ENCODE data around the gene SPSB3.
"Not testable (repeated sequence)": the region's sequence is repeated elsewhere in the genome, so short reads cannot be mapped to it uniquely, and the experiment has no call there.

The SPSB3 gene

DNA sequence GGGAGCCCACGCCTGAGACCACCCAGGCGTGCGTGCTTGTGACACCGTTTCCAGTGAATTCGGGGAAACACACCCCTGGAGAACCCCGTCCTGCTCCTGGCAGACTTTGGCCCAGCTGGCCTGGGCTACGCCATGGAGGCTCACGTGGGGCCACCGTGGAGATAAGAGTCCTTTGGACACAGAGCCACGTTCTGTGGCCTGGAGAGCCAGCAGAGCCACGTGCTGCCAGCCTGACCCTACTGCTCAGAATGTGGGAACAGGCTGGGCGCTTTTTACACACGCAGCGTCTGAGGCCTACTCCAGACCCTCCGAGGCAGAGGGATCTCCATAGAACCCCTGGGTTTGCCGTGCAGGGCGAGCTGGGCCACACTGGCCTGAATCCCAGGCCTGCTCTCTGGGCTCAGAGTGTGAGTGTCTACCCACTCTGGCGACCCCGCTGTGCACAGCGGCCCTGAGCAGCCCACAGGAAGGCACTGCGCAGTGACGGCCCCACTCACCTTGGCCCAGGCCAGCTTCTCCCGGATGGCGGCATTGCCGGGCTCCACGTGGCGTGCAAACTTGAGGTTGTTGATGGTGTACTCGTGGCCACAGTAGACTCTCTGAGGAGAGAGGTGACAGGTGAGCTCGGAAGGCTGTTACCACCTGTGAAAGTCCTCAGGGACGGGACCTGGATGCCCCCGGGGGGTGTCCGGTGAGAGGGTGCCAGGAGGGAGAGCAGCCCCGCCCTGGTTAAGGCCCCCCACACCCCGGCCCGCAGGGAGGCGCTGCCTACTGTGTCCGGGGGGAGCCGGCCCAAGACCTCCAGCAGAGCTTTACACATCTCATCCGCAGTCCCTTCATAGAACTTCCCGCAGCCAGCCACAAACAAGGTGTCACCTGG is 34.3 kb upstream of the SPSB3 start:
- DNase-seq (ENCODE audit: low read depth), result no peak

DNA sequence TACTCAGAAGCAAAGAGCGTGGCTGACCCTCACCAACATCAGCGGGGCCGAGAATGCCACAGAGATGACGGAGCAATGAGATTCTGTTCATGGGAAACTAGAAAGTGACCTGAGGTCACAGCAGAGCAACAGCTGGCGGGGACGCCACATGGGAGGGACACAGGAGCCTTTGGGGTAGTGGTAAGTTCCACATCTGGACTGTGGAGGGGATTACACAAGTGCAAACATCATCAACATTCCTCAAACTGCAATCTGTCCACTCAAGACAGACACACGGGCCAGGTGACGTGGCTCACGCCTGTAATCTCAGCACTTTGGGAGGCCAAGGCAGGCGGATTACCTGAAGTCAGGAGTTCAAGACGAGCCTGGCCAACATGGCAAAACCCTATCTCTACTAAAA is 33.1 kb upstream of the SPSB3 start:
- no peak for DNase-seq (ENCODE audit: low read depth)

GRCh38 chr16:1812732-1813163 is 30.4 kb upstream of the SPSB3 start:
- DNase-seq (ENCODE audit: low read depth), result no peak

DNA sequence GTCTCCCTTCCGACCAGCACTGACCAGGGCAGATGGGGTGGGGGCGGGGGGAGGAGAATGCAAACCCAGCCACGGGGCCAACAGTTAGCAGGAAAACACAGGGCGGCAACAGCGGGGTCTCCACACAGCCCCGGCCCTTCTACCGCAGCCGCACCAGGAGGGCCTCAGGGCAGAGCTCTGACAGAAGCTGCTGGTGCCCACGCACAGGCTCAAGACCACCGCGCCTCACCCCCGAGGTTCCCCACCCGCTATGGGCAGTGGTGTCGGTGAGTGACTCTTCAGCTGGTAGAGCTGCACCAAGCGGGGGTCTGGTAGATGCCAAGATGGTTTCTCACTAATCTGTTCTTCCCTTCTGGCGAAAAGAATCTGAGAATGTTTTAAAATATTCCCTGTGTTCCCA is 28.2 kb upstream of the SPSB3 start:
- DNase-seq (ENCODE audit: low read depth), result no peak

DNA sequence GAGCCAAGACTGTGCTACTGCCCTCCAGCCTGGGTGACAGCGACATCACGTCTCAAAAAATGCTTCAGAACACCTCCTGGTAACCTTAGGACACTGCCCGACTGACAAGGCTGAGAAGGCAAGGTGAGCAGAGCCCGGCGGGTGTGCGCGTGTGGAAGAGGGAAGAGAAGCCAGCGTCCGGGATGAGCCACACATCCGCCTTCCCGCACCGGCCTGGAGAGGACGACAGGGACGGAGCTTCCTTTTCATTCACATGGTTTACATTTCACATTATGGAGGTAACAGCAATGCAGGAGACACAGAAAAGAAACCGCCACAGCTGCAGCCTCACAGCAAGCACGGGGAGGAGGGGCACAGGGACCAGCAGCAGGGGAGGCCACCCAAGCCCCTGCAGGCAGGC is 27.7 kb upstream of the SPSB3 start:
- DNase-seq (ENCODE audit: low read depth), result no peak

- DNase-seq (ENCODE audit: low read depth), result no peak
Measured at GRCh38 chr16:1809281-1809801, 27.0 kb upstream of the SPSB3 start.

GRCh38 chr16:1808691-1809090 is 26.3 kb upstream of the SPSB3 start:
- no peak for DNase-seq (ENCODE audit: low read depth)

- no peak for DNase-seq (ENCODE audit: low read depth)
Measured at GRCh38 chr16:1807626-1808025, 25.3 kb upstream of the SPSB3 start.

GRCh38 chr16:1800701-1801100 is 18.3 kb upstream of the SPSB3 start:
- DNase-seq (ENCODE audit: low read depth), result no peak

GRCh38 chr16:1799263-1799662 is 16.9 kb upstream of the SPSB3 start:
- DNase-seq (ENCODE audit: low read depth), result not testable (repeated sequence)

DNA sequence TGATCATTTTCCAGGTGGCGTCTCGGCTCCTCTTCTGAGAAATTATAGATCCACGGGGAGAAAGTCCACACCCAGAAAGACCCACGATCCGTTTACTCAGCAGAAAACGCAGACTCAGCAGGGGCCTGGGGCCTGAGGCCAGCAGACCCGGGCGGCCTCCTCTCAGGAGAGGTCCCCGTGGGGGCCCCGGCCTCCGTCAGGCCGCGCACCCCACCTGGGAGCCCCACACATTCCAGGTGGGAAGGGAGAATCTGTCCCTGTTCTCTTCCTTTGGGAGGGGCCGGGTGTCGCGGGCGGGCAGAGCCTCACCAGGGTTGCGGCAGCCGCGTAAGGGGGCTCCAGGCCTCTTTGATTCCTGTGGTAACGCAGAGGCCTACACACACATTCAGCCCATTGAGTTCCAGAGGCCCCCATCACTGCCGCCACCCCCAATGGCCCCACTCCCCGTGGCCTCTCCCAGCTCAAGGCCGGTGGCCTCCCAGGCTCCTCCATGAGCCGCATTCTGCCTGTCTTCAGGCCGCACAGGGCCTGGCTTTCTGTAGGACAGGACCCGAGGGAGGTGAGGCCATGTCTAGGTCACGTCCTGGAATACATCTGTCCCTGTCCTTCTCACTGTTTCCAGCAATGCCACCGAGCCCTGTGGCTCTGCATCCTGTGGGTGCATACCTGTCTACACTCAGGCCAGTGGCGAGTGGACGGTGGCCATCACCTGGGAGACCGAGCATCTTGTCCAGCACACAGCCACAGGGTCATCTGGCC is 12.7 kb upstream of the SPSB3 start:
- no peak for DNase-seq (ENCODE audit: low read depth)

DNA sequence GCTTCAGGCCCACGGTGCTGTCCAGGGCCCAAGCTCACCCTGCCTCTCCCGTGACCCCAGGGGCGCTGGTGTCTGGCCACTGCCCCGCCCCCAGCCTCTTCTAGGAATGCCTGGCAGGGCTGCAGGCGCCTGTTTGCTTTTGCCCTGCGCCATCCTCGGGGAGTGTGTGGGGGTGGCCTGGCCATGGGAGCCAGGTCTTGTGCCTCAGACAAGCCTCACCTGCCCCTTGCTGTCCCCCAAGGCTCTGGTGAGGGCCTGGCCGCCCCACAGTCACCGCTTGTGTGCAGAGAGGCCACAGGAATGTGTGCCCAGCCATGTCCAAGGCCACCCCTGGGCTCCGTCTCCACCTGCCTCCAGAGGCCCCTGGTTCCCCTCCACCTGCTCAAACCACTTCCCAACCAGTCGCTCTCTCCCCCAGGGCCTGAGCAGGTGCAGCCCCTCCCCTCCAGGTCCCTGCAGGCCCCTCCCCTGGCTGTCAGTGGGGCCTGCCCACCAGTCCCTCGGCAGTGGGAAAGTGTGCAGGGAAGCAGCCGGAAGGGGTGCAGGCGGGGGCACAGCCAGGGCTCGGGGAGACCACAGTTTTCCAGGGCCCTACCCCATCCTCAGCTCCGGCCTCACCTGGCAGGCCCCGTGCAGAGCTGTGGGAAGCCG is 12.0 kb upstream of the SPSB3 start:
- DNase-seq (ENCODE audit: low read depth), result no peak

DNA sequence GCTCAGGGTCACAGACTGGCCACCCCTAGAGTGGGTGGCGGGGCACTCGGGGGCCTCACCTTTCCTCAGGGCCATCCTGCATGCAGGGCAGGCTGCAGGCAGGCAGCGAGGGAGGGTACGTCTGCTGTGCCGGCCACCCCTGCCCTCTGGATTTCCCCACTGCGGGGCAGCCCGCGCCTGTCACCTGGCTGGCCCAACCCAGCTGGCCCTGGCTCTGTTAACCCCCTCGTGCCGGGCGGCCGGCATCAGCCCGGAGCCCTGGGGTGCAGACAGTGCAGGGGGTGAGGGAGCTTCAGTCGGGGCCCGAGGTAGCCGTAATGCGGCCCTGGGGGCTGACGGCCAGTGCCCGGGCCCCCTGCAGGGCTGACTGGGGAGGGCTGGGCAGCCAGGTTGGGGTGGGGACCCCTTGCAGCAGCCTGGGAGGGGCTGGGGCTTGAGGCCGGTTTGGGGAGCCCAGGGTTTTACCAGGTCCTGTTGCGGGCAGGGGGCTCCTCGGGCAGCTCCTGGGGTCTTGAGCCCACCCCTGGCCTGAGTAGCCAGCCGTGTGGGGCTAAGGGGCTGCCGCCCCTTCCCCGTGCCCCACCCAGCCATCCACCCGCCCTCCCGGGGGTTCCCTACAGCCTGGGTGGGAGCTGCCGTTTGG is 11.3 kb upstream of the SPSB3 start, which contains the start of gene IGFALS:
TSS of gene IGFALS (minus strand) at position 128 of the 643 bp plus-strand sequence. CDS start at position 75, 53 bp downstream.
- DNase-seq (ENCODE audit: low read depth), result no peak

GRCh38 chr16:1792836-1793577 is 10.6 kb upstream of the SPSB3 start:
- DNase-seq (ENCODE audit: low read depth), result no peak

DNA sequence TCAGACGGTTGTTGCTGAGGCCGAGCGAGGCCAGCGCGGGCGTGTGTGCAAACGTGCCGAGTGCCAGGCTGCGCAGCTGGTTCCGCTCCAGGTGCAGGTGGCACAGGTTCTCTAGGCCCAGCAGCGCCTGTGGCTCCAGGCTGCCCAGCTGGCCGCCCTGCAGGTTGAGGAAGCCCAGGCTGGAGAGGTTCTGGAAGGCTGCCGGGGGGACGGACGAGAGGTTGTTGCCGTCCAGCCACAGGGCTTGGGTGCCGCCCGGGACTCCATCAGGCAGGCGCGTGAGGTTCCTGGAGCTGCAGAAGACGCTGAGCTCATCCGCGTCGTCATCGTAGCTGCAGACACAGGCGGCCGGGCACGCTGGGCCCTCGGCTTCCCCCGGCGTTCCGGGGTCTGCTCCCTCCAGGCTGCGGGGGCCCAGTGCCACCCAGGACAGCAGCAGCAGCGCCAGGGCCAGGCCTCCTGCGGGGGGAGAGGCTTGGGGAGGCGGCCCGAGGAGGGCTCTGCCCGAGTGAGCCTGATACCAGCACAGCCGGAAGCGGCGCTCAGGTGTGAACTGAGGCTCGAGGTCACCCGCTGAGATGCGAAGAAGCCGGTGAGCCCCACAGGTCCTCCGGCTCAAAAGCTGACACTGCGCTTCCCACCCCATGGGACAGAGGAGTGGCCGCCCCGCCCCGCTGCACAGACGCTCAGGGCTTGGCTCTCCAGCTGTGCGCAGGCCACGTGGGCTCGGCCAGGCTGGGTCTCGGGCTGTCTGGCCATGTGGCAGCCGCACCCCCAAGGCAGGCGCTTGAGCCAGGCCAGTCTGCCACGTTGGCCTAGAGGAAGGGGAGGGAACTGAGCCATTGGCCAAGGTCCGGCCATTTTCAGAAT is 9.8 kb upstream of the SPSB3 start:
- no peak for DNase-seq (ENCODE audit: low read depth)

- DNase-seq (ENCODE audit: low read depth), result no peak
Measured at GRCh38 chr16:1791256-1791942, 9.0 kb upstream of the SPSB3 start.

DNA sequence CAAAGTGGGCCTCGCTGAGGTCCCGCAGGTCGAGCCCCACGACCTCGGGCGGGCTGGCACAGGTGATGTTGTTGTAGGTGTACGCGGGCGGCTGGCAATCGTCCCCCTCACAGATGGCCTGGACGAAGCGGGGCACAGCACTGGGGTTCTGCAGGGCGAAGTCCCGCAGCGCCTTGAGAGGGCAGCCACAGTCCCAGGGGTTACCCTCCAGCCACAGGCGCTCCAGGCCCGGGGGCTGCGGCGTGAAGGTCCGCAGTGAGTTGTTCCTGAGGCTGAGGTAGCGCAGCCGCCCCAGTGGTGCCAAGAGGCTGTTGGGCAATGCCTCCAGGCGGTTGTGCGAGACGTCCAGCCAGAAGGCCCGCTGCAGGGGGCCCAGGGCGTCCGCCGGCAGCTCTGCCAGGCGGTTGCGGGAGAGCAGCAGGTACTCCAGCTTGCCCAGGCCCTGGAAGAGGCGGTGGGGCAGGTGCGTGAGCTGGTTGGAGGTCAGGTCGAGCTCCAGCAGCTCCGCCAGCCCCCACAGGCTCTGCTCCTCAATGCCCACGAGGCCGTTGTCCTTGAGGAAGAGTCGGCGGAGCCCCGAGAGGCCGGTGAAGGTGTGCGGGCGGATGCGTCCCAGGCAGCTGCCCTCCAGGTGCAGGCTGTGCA is 8.4 kb upstream of the SPSB3 start:
- no peak for DNase-seq (ENCODE audit: low read depth)

GRCh38 chr16:1790261-1790610 is 7.9 kb upstream of the SPSB3 start:
- no peak for DNase-seq (ENCODE audit: low read depth)

DNA sequence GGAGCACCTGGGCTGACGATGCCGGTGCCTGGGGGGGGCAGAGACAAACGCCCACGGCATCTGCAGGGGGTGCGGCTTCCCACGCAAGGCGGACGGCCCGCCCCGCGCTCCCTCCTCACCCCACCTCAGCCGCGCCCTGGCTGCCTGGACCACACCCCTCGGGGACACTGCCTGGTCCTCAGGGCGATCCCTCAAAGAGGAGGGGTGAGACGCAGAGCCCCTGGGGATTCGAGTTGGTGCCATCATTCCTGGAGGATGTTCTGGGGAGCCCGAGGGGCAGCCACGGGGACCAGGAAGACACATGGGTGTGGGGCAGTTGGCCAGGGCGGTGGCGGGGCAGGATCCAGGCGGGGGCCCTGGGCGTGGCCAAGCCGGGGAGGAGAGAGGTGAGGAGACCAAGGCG is 7.3 kb upstream of the SPSB3 start:
- no peak for DNase-seq (ENCODE audit: low read depth)
